HG03159 (cell line): ENCODE measurements around the gene HPD.
"Not testable (repeated sequence)": the region's sequence is repeated elsewhere in the genome, so short reads cannot be mapped to it uniquely, and the experiment has no call there.

ENCODE experiments used
- ATAC-seq: cut with Tn5 transposase; IDR thresholded peaks from one replicate; pipeline ENCODE4 v1.9.1; 2021; ENCODE audit warnings: mild to moderate bottlenecking, moderate library complexity; ENCODE audit not compliant: unreplicated experiment

The HPD gene

GRCh38 chr12:121858662-121859572 lies at the start of gene HPD:
TSS of gene HPD (minus strand) at chr12:121858859. CDS start at chr12:121858823, 36 bp downstream.
- ATAC-seq, result no peak

GRCh38 chr12:121905746-121906145 lies 47.1 kb upstream of the HPD start:
- no peak for ATAC-seq

- no peak for ATAC-seq
Measured at GRCh38 chr12:121903202-121903601, 44.5 kb upstream of the HPD start.

GRCh38 chr12:121899590-121899989 lies 40.9 kb upstream of the HPD start:
- no peak for ATAC-seq

- ATAC-seq, result no peak
Measured at GRCh38 chr12:121898287-121898686, 39.6 kb upstream of the HPD start.

GRCh38 chr12:121894633-121895032 lies 36.0 kb upstream of the HPD start:
- ATAC-seq, result no peak

GRCh38 chr12:121893961-121894460 lies 35.4 kb upstream of the HPD start:
- no peak for ATAC-seq

GRCh38 chr12:121892673-121893561 lies 34.3 kb upstream of the HPD start:
- ATAC-seq, result no peak

GRCh38 chr12:121889661-121890060 lies 31.0 kb upstream of the HPD start:
- not testable (repeated sequence) for ATAC-seq

GRCh38 chr12:121889274-121889624 lies 30.6 kb upstream of the HPD start:
- no peak for ATAC-seq

- peak; percentile 90 for ATAC-seq
Measured at GRCh38 chr12:121888478-121889273, 30.0 kb upstream of the HPD start, which contains the start of gene PSMD9. TSS of gene PSMD9 (plus strand) at chr12:121888790. CDS start at chr12:121888857, 67 bp downstream.

- no peak for ATAC-seq
Measured at GRCh38 chr12:121888083-121888477, 29.4 kb upstream of the HPD start.

GRCh38 chr12:121885129-121885528 lies 26.5 kb upstream of the HPD start:
- ATAC-seq, result not testable (repeated sequence)

- ATAC-seq, result no peak
Measured at GRCh38 chr12:121883315-121883660, 24.6 kb upstream of the HPD start.

GRCh38 chr12:121876080-121876447 lies 17.4 kb upstream of the HPD start:
- not testable (repeated sequence) for ATAC-seq

- no peak for ATAC-seq
Measured at GRCh38 chr12:121875582-121875981, 16.9 kb upstream of the HPD start.

GRCh38 chr12:121874071-121874470 lies 15.4 kb upstream of the HPD start:
- no peak for ATAC-seq

- no peak for ATAC-seq
Measured at GRCh38 chr12:121873216-121873569, 14.5 kb upstream of the HPD start.

- ATAC-seq, result no peak
Measured at GRCh38 chr12:121872546-121873215, 14.0 kb upstream of the HPD start.

GRCh38 chr12:121871467-121871866 lies 12.8 kb upstream of the HPD start:
- ATAC-seq, result no peak
